GM18519 (cell line): Measurements from ENCODE around the gene PREX1.
"Not testable (repeated sequence)": the region's sequence is repeated elsewhere in the genome, so short reads cannot be mapped to it uniquely, and the experiment has no call there.

Experiments
- ATAC-seq: cut with Tn5 transposase; IDR thresholded peaks from one replicate; pipeline ENCODE4 v1.9.1; 2021; ENCODE audit warnings: mild to moderate bottlenecking, moderate library complexity; ENCODE audit not compliant: unreplicated experiment, low FRiP score

Gene PREX1

DNA sequence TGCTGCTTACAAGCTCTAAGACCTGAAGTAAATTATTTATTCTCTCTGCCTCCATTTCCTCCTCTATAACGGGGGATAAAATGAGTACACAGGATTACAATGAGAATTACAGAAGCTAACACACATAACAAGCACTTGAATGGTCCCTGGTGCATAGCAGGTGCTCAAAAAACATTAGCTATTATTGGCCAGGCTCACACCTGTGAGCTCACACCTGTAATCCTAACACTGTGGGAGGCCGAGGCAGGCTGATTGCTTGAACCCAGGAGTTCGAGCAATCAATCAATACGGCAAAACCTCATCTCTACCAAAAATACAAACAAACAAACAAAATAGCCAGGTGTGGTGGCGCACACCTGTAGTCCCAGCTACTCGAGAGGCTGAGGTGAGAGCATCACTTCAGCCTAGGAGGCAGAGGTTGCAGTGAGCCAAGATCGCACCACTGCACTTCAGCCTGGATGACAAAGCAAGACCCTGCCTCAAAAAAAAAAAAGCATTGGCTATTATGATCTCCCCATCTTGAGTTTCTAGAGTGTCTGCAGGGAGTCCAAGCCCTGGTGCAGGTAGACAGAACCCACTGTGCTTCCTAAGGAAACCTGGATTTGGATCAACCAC lies 68.1 kb downstream of the PREX1 start:
- ATAC-seq: no peak

DNA sequence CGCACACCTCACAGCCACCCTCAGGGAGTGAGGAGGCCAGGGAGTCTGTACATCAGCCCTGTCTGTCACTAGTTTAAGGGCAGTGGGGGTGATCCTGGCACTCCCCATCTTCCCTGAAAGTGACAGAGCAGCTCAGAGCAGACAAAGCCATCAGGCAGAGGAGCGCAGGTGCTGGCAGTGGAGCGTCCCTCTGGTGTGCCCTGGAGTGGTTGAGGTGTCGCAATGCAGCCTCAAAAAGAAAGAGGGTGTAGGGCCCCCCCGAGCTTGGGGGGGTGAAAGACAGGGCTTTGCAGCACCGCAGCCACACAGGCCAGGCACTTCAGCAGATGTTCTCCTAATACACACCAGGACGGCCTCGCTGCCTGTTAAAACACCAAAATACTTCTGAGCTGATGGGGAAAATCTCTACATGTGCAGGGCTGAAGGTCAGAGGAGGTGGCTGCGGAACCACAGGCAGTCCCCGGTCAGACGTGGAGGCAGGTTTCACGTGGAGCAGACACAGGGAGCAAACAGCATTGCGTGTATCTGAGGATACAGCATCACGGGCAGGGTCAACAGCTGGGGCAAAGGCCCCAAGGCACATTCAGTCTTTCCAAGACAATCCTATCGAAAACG lies 69.5 kb downstream of the PREX1 start:
- no peak for ATAC-seq

DNA sequence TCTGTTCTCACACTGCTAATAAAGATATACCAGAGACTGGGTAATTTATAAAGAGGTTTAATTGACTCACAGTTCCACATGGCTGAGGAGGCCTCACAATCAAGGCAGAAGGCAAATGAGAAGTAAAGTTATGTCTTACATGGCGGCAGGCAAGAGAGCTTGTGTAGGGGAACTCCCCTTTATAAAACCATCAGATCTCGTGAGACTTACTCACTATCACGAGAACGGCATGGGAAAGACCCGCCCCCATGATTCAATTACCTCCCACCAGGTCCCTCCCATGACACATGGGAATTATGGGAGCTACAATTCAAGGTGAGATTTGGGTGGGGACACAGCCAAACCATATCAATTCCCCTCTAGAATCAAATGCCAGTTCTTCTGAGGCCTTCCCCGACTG lies 71.0 kb downstream of the PREX1 start:
- ATAC-seq: not testable (repeated sequence)

DNA sequence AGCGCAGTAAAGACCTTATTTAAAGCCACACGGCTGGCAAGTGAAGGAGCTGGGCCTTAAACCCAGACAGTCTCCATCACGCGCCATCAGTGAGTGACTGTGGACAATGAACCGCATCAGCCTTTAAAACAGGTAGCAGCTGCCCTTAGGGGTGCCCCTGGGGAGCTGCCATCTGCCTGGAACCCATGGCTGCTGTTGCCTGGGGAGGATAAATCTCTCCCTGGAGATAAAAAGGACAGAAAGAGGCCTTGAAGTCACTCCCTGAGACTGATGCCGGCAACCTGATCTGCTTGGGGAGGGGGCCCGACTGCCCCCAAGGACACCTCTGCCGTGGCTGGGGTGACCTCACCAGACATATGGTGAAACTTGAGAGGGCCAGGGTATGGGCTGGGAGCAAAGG lies 73.5 kb downstream of the PREX1 start:
- no peak for ATAC-seq

DNA sequence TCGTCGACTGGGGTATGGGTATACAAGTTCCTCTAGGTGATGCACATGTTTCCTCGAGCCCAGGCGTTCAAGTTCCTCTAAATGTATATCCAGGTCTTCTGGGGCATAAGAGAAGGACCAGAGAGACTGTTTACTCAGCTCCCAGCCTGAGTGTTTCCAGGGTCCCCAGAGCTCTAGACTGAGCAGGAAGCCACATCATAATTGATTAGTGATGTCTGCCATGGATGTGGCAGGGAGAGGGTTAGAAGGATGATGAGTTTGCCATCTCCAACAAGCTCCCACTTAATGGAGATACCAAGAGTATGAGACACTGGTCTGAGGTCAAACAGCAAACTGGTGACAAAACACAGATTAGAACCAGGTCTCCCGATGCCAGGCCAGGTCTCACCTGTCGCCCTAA lies 74.8 kb downstream of the PREX1 start:
- no peak for ATAC-seq

DNA sequence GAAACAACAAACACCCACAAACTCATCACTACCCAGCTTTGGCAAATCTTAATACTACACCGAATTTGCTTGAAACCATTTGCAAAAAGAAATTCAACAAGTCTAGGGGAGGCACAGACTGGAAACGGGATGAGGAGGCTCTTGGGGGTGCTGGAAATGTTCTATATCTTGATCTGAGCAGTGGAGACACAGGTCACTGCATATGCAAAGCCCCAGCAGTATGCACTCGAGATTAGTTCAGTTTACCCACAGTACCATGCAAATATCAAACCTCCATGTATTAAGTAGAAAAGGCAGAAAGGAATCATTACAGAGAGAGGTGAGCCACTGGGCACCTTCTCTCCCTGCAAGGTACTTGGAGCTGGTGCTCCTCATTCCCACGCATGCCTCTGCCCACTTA lies 75.9 kb downstream of the PREX1 start:
- ATAC-seq: no peak

DNA sequence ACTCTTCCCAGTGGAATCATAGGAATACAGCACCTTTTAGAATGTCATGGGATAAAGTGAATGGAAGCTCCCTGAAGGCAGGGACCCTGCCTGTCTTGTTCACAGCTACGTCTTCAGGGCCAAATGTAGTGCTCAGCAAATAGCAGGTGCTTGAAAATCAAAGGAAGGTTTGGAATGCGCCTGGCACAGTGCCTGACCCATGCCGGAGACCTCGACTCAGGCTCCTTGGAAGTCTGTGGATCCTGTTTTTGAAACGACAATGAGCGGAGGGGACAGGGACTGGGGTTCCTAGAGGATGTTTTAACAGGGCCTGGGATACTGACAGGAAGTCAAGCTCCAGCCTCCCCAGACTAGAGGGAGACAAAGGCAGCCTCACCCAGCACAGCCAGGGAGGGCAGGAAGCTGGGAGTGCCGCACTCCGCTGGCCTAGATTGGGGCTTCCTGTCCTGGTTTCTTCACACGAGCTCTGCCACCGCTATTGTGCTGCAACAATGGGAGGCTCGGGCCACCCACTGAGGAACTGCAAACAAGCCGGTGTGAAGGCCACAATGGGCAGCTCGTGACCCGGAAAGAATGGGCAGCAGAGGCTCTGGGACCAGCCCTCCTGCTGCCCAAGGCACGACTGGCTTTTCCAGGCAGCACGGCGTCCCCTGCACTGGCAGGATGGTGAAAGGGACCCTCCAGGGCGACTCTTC lies 76.7 kb downstream of the PREX1 start:
- no peak for ATAC-seq

DNA sequence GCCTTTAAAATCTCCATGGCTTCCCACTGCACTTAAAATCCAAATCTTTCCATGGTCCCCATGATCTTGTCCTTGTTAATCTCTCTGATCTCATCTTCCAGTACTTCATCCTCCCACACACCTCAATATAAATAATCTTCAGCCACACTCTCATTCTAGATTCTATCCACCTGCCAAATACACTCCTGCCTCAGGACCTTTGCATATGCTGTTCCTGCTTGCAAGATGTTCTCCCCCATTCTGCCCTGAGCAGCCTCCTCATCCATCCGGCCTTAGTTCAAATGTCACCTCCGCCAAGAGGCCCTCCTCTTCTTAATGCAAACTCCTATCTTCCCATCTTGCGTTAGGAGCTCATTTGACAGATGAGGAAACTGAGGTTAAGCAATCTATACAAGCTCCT lies 77.4 kb downstream of the PREX1 start:
- no peak for ATAC-seq

DNA sequence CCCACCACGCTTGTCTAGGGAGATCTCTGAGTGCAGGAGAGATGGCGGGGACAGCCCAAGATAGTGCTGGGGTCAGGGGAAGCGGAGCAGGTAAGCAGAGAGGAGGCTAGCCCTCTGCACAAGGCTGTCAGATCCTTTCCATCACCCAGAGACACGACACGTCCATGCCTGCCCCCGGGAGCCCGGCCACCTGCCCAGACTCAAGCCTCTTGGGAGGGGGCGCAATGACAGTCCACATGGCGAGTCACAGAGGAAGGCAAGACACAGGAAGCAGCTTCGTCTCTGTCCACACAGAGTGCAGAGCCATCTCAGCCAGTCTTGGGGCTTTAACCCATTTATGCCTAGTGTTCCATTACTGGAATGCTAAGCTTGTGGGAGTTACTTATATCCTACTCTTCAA lies 78.4 kb downstream of the PREX1 start:
- no peak for ATAC-seq

DNA sequence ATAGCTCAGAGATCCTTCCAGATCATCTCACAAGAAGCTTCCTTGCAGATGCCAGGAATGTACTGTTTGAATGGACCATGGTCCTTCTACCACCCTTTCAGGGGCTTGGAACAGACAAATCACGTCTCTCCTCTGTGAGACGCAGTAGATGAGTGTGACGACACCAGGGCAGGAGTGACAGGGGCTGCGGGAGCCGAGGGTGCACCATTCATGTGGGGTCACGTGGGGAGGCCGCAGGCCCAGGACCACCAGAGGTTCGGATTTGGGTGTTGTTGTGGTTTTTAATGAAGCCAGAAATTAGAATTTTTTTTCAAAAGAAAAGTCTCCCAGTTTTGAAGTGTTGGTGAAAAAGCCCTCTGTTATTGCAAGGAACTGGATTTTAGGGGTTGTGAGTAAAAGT lies 79.2 kb downstream of the PREX1 start:
- ATAC-seq: no peak

DNA sequence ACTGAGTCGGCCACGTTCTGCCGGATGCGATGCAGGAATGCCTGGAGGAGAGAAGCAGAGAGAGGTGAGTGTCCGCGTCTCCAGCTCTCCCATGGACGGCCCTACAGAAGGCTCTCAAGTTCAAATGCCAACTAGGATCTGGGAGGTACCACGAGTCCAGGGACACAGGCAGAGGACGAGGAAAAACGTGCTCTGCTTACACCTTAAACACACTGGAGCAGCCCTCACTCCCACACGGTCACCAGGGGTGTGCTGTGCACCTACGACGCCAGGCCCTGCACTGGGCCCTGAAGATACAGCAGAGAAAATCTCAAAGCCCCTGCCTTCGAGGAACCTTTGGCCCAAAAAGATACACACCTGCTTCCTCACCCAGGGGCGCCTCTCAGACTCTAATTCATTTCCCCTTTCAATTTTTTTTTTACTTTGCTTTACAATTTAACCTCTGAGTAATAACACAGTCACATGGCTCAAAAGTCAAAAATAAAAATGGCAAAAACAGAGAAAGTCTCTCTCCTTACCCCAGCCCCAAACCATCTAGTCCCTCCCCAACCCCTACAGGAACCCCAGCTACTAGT lies 79.9 kb downstream of the PREX1 start:
- no peak for ATAC-seq

DNA sequence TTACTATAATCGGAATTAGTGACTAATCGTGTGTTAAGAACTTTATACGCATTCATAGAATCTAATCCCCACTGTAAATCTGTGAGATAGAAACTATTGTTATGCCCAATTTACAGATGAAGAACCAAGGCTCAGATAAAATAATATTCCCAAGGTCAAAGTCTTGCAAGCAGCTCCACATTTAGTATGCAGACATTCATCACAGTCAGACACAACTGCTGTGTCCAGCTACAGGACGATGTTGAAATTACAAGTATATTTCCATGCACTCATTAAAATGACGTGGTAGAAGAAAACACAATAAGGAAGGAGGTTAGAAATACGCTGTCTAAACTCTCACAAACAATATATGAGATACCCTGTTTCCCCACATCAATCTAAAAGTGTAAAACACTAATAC lies 82.5 kb downstream of the PREX1 start:
- ATAC-seq: no peak

DNA sequence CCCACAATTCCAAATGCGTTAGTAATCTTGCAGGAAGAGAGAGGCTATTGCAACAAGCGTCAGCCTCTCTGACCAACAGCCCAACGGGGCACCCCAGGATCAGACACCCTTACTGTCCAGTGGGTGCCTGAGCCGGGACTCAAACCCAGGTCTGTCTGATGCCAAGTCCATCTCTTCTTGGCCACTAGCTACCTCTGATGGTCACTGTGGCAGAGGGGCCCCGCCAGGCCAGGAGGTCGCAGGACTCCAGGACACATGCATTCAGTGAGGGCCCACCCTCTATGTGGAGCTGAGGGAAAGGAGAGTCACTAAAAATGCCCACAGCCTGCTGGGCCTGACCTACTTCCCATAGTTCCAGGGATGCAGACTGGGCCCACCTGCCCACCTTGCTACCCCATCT lies 83.3 kb downstream of the PREX1 start:
- no peak for ATAC-seq

DNA sequence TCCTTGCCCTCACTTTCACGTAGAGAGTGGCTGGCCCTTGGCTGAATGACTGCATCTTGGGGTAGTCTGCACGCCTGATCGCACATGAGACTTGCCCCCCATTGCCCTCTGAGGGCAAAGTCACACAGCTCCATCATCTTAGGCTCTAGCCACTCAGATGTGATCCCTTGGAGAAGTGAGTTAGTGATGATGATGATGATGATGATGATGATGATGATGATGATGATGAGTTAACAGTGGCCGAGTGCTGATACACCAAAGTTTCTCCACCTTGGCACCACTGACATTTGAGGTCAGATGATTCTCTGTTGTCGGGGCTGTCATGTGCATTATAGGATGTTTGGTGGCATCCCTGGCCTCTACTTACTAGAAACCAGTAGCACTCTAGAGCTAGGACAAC lies 84.0 kb downstream of the PREX1 start:
- ATAC-seq: no peak

DNA sequence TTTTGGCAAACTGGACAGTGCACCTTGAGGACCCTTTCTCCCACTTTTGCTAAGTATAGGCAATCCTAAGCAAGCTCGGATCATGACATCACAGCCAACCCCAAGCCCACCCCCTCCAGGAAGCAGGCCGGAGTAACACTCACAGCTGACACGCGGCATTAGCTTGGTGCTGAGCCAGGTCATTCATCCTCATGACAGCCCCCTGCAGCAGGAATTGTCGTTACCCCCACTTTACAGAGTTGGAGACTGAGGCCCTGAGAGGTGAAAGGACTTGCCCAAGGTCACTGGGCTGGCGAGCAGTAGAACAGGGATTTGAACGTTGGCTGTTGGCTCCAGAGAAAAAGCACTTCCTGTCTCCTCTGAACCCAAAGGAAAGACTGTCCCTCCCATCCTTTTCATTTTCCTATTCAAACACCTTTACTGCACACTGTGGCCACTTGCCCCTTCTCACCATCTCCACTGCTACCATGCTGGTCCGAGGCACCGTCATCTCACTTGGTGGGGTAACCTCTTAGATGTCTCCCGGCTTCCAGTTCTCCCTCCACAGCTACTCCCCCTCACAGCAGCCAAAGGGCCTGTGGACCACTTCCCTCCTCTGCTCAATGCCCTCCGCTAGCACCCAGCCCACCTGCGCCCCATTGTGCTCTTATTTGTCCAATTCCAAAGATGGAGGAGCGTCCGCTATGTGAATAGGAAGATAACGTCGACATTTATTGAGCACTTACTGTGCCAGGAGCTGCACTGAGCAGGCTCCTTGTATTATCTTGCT lies 84.7 kb downstream of the PREX1 start:
- ATAC-seq: no peak

DNA sequence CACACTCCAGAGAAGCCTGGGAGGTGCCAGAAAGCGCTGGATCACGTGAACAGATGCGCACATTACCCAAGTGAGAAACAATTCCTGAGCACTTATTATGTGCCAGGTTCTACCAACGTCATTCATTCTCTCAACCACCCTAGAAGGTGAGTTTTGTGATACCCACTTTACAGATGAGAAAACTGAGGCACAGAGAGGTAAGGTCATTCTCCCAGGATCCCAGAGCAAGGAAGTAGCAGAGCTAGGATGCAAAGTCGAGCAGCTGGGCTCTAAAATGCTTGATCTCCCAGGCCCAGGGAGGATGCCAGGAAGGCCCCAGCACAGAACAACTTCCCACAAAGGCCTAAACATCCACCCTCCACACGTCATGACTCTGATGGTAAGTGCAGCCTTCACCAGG lies 85.6 kb downstream of the PREX1 start:
- ATAC-seq: no peak

DNA sequence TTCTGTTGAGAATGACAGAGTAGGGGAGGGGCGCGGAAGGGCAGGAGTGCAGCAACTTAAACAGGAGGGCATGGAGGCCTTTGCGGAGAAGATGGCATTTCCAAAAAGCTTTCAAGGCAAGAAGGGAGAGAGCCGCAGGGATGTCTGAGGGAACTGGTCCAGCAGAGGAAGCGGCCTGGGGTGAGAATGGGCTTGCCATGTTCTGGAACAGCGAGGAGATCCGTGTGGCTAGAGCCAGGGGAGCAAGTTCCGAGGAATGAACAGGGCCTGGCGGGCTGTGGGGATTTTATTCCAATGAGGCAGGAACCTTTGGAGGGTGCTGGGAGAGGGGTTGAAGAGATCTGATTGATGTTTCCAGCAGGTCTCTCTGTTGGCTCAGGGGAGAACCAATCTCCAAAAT lies 86.1 kb downstream of the PREX1 start:
- no peak for ATAC-seq

DNA sequence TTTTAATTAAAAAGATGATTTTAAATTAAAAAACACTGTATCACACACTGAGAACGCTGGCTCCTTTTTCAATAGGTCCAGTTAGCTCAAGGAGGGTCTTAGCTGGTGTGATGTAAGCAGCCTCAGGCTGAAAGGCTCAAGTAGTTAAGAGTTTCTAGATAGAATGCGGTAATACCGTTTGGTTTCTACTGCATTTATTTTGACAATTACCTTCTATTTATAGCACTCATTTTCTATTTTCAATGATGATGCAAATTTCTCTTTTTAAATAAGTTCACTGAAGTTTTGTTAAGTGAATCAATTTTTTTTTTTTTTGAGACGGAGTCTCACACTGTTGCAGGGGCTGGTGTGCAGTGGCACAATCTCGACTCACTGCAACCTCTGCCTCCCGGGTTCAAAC lies 87.1 kb downstream of the PREX1 start:
- no peak for ATAC-seq

DNA sequence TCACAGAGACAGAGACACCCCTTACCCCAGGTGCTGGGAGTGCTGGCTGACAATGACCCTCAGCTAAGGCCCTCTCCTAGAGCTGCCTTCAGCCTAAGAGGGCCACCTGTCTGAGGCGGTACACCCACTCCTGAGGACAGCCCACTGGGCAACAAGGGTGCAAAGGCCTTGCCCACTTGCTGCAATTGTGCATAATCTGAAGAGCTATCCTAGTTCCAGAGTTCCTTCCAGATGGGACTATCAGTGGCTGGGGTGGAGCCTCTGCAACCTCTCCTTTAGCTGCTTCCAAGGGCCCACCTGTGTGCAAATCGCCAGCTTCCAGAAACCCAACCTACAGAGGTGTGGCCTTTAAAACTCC lies 87.5 kb downstream of the PREX1 start:
- no peak for ATAC-seq

DNA sequence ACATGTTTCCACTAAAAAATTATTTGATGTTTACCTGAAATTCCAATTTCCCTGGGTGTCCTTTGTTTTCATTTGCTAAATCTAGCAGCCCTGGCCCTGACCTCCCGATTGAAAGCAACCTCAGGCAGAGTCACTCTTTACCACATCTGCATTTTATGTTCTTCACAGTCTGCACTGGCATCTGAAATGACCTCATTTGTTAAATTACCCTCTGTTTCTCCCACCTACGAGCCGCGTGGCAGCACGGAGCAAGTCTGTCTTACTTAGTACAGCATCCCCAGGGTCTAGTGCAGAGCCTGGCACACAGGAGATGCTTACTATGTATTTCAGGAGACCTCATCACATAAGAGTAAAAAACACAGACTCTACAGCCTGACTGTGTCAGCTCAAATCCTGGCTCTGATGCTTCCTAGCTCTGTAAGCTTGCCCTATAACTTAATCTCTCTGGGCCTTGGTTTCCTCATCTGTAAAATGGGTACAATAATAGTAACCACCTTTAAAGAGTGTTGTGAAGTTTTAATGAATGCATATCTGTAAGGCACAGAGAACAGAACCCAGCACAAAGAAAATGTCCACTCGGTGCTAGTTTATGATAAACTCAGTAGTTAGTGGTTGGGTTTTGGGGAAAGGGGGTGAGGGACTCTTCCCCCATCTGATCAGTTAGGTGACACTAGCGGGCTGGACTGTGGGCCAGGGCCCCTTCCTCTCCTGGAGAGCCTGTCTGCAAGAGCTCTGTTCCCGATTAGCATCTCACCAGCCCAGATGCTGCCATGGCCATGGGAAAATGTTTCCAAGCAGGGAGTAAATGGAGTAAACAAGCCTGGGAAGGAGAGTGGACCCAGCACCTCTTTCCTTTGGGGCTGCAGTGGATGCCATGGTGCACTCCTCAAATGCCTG lies 88.2 kb downstream of the PREX1 start:
- no peak for ATAC-seq
